Motor neuron (in vitro differentiated cells): Measurements from ENCODE around the gene C2orf49. TPM values are rescaled to one million over a fixed set of nuclear protein-coding genes. Genes with fewer than 3 reads are reported as not detected.

Source experiments
- ATAC-seq, 8 experiments: fragments of 200-7000 bp; cut with Tn5 transposase; replicated peaks in 6 of 8; 2 replicates each; pipeline ENCODE4 v1.8.0; 2021; ENCODE audit warnings: mild to moderate bottlenecking in 8 of 8, moderate library complexity in 8 of 8
- H3K27ac ChIP-seq, 2 donors: fragments of 250-450 bp; sonication (Bioruptor Pico); 2 replicates each; pipeline ENCODE4 v1.9.0; 2021; ENCODE audit warnings: antibody characterized with exemption in 2 of 2, mild to moderate bottlenecking in 2 of 2, moderate library complexity in 1 of 2
- H3K4me1 ChIP-seq, 2 donors: fragments of 250-450 bp; sonication (Bioruptor Pico); replicated peaks in 1 of 2; 2 replicates each; pipeline ENCODE4 v1.6.1; 2021; ENCODE audit warnings: antibody characterized with exemption in 2 of 2, mild to moderate bottlenecking in 2 of 2, moderate library complexity in 1 of 2
- H3K4me3 ChIP-seq, 5 donors: fragments of 250-450 bp; sonication (Bioruptor Pico); 2 replicates each; pipeline ENCODE4 v1.9.0; 2021; ENCODE audit warnings: antibody characterized with exemption in 5 of 5, mild to moderate bottlenecking in 5 of 5, moderate library complexity in 4 of 5
- WGBS, 10 experiments: fragments of 450-650 bp; shearing (Covaris generic); methylation state at CpG; one replicate each; pipeline ENCODE4 v1.0.0; 2022; 5-methylcytosine and 5-hydroxymethylcytosine counted together
- in situ Hi-C, 9 experiments: fragments of 400-800 bp; cut with MboI; loops; one replicate each; pipeline ENCODE4 v1.15.0; 2021; ENCODE audit warnings: low sequenced_read_pairs in 9 of 9, low pct_unique_long_range_greater_than_20kb in 2 of 9; ENCODE audit not compliant: unreplicated experiment in 9 of 9
- total RNA-seq, 8 experiments: library from RNA; unstranded; fragments of 300-600 nt; gene quantifications; 2 replicates each; pipeline versions ENCODE4 v1.2.3 to v1.2.4, GENCODE V29; 2022

The C2orf49 gene
- total RNA-seq, 8 experiments from 2014 or later: 18.2 to 27.9 (median 21.7) TPM

- Histone ChIP-seq H3K4me3 (no peak overlapping the region), H3K27ac (no peak overlapping the region), H3K4me1 (peaks cover 14 to 19% of the 10 kb centered on the region in 2 donors)
- no peak for ATAC-seq
- in situ Hi-C loops: no loop called here
- WGBS, 10 experiments: 76 to 100% (median 82%) methylated on average over 1 to 6 of the region's 7 CpGs; no CpG with 5 or more reads in 1 of the 10 experiments
These were observed 30.2 kb upstream of the C2orf49 start for GRCh38 chr2:105307146-105307545.

- H3K4me1 ChIP-seq: peaks cover 14 to 19% of the 10 kb centered on the region in 2 donors
- no peak for ATAC-seq
- no peak overlapping the region for H3K4me3 ChIP-seq
- H3K27ac ChIP-seq: no peak overlapping the region
- WGBS, 10 experiments: 83 to 100% (median 90%) methylated on average over 1 to 9 of the region's 19 CpGs; no CpG with 5 or more reads in 4 of the 10 experiments
- in situ Hi-C loops: no loop called here
These were observed 29.8 kb upstream of the C2orf49 start for GRCh38 chr2:105307550-105307949.

GRCh38 chr2:105307962-105308361 is 29.4 kb upstream of the C2orf49 start:
- H3K27ac ChIP-seq: no peak overlapping the region
- in situ Hi-C loops: no loop called here
- no peak overlapping the region for H3K4me3 ChIP-seq
- no peak for ATAC-seq
- WGBS, 10 experiments: 97 to 100% (median 100%) methylated on average over 2 to 13 of the region's 17 CpGs; no CpG with 5 or more reads in 5 of the 10 experiments
- peaks cover 14 to 19% of the 10 kb centered on the region in 2 donors for H3K4me1 ChIP-seq

- H3K4me3 ChIP-seq: no peak overlapping the region
- peaks cover 14 to 19% of the 10 kb centered on the region in 2 donors for H3K4me1 ChIP-seq
- in situ Hi-C loops: no loop called here
- 58 to 100% (median 80%) methylated on average over 1 to 13 of the region's 15 CpGs; no CpG with 5 or more reads in 2 of the 10 experiments for WGBS, 10 experiments
- H3K27ac ChIP-seq: peak overlapping the region; percentile 19 to 68
- peak in 3 of 8 experiments; percentile 72 to 84 (median 83) for ATAC-seq
These were observed 28.8 kb upstream of the C2orf49 start for GRCh38 chr2:105308382-105309146.

- H3K27ac ChIP-seq: peak overlapping the region; percentile 19 to 68
- H3K4me3 ChIP-seq: no peak overlapping the region
- in situ Hi-C loops: no loop called here
- H3K4me1 ChIP-seq: peaks cover 14 to 19% of the 10 kb centered on the region in 2 donors
- 71 to 100% (median 97%) methylated on average over 1 to 3 of the region's 4 CpGs; no CpG with 5 or more reads in 2 of the 10 experiments for WGBS, 10 experiments
- ATAC-seq: peak in 4 of 8 experiments; percentile 20 to 61 (median 44)
These were observed 28.2 kb upstream of the C2orf49 start for GRCh38 chr2:105309147-105309545.

- ATAC-seq: no peak
- Histone ChIP-seq H3K4me1 (peaks cover 5 to 6% of the 10 kb centered on the region in 2 donors), H3K27ac (no peak overlapping the region), H3K4me3 (no peak overlapping the region)
- in situ Hi-C loops: no loop called here
These were observed 23.5 kb upstream of the C2orf49 start for GRCh38 chr2:105313877-105314276.

- H3K4me3 ChIP-seq: no peak overlapping the region
- ATAC-seq: no peak
- 48 to 100% (median 71%) methylated on average over 1 to 3 of the region's 3 CpGs for WGBS, 10 experiments
- no peak overlapping the region for H3K27ac ChIP-seq
- in situ Hi-C loops: no loop called here
- H3K4me1 ChIP-seq: no peaks in the 10 kb centered on the region
These were observed 22.0 kb upstream of the C2orf49 start for GRCh38 chr2:105315314-105315713.

GRCh38 chr2:105317937-105318336 is 19.4 kb upstream of the C2orf49 start:
- in situ Hi-C loops: no loop called here
- no peak overlapping the region for H3K4me3 ChIP-seq
- H3K4me1 ChIP-seq: no peaks in the 10 kb centered on the region
- no peak overlapping the region for H3K27ac ChIP-seq
- WGBS, 10 experiments: 83 to 100% (median 90%) methylated on average over 1 to 3 of the region's 3 CpGs; no CpG with 5 or more reads in 1 of the 10 experiments
- no peak for ATAC-seq

- WGBS, 10 experiments: 74 to 100% (median 79%) methylated on average over 1 to 7 of the region's 7 CpGs; no CpG with 5 or more reads in 1 of the 10 experiments
- Histone ChIP-seq H3K27ac (no peak overlapping the region), H3K4me1 (no peaks in the 10 kb centered on the region), H3K4me3 (no peak overlapping the region)
- in situ Hi-C loops: no loop called here
- ATAC-seq: no peak
These were observed 16.6 kb upstream of the C2orf49 start for GRCh38 chr2:105320651-105321215.

GRCh38 chr2:105321875-105322646 is 15.3 kb upstream of the C2orf49 start:
- no peak overlapping the region for H3K27ac ChIP-seq
- no peak for ATAC-seq
- WGBS, 10 experiments: 39 to 100% (median 95%) methylated on average over 1 to 3 of the region's 3 CpGs
- H3K4me1 ChIP-seq: no peaks in the 10 kb centered on the region
- in situ Hi-C loops: no loop called here
- no peak overlapping the region for H3K4me3 ChIP-seq

- 80 to 100% (median 83%) methylated on average over 1 to 3 of the region's 5 CpGs; no CpG with 5 or more reads in 7 of the 10 experiments for WGBS, 10 experiments
- Histone ChIP-seq H3K27ac (no peak overlapping the region), H3K4me1 (no peaks in the 10 kb centered on the region), H3K4me3 (no peak overlapping the region)
- ATAC-seq: no peak
- in situ Hi-C loops: no loop called here
These were observed 14.2 kb upstream of the C2orf49 start for GRCh38 chr2:105323111-105323510.

GRCh38 chr2:105324101-105324500 is 13.2 kb upstream of the C2orf49 start:
- Histone ChIP-seq H3K27ac (no peak overlapping the region), H3K4me1 (peaks cover 3 to 6% of the 10 kb centered on the region in 2 donors), H3K4me3 (no peak overlapping the region)
- in situ Hi-C loops: no loop called here
- WGBS, 10 experiments: 68 to 94% (median 86%) methylated on average over 2 to 4 of the region's 4 CpGs
- ATAC-seq: no peak

- H3K4me1 ChIP-seq: peaks cover 3 to 6% of the 10 kb centered on the region in 2 donors
- no peak for ATAC-seq
- no peak overlapping the region for H3K27ac ChIP-seq
- in situ Hi-C loops: no loop called here
- H3K4me3 ChIP-seq: no peak overlapping the region
- WGBS, 10 experiments: 79 to 100% (median 92%) methylated on average over 1 to 4 of the region's 4 CpGs; no CpG with 5 or more reads in 3 of the 10 experiments
These were observed 12.6 kb upstream of the C2orf49 start for GRCh38 chr2:105324732-105325131.
